Measurements from ENCODE around the gene PACS2. TPM values are rescaled to one million over a fixed set of nuclear protein-coding genes. Genes with fewer than 3 reads are reported as not detected.

The PACS2 gene
- polyA plus RNA-seq, 1 of the 3 experiments (the other 2 are of a cell fraction), result 42.7 TPM

DNA sequence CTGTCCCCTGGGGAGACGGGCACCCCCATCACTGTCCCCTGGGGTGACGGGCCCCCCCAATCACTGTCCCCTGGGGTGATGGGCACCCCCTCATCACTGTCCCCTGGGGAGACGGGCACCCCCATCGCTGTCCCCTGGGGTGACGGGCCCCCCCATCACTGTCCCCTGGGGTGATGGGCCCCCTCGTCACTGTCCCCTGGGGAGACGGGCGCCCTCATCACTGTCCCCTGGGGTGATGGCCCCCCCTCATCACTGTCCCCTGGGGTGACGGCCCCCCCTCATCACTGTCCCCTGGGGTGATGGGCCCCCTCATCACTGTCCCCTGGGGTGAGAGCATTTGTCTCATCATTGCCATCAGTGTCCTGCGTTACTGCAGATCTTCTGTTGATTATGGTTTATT lies 38.6 kb downstream of the PACS2 start:
- Histone ChIP-seq H2AFZ (ENCODE audit: low read depth) (no peak overlapping the region), H3K4me3 (ENCODE audit: low read depth in 2 of 2, low read length in 1 of 2) (no peak overlapping the region), H3K9me3 (no peaks in the 10 kb centered on the region), H3K27ac (ENCODE audit: low read depth in 2 of 2, low read length in 1 of 2) (no peak overlapping the region), H3K9ac (no peak overlapping the region), H3F3A (replicated peaks; ENCODE audit: insufficient read depth) (no peaks in the 10 kb centered on the region), H3K36me3 (replicated peaks in 1 of 2; ENCODE audit: control insufficient read depth in 1 of 2, insufficient read depth in 2 of 2, low read length in 1 of 2) (peaks cover 0 to 7% of the 10 kb centered on the region in 2 experiments), H3K9me2 (no peaks in the 10 kb centered on the region), H3K27me3 (ENCODE audit: insufficient read depth) (no peaks in the 10 kb centered on the region), H3K79me2 (ENCODE audit: insufficient read depth) (no peaks in the 10 kb centered on the region), H4K20me1 (ENCODE audit: insufficient read depth) (peaks cover 9% of the 10 kb centered on the region), H3K4me1 (ENCODE audit: control insufficient read depth in 1 of 2, insufficient read depth in 2 of 2, low read depth in 1 of 2, low read length in 1 of 2) (peaks cover 0 to 5% of the 10 kb centered on the region in 2 experiments; a peak in 1 of 4 replicates), H3K4me2 (no peak overlapping the region)
- 75% methylated on average over 8 of the region's 10 CpGs for WGBS (ENCODE audit: low lambda C conversion rate)
- ChIA-PET POLR2A (no interaction called here), CTCF (interaction anchor here (0.7 to 1.2 kb wide), 2 partner anchors 49 to 152 kb away, joined by 3 read pairs; no protein-coding TSS in a partner anchor)
- TF ChIP-seq RCOR1 (IDR thresholded peaks at IDR 0.05; ENCODE audit: low read length), result no peak
- TF ChIP-seq CHD2 (IDR thresholded peaks at IDR 0.05; ENCODE audit: low read length, partially characterized antibody), result no peak
- DNase-seq, result no peak

DNA sequence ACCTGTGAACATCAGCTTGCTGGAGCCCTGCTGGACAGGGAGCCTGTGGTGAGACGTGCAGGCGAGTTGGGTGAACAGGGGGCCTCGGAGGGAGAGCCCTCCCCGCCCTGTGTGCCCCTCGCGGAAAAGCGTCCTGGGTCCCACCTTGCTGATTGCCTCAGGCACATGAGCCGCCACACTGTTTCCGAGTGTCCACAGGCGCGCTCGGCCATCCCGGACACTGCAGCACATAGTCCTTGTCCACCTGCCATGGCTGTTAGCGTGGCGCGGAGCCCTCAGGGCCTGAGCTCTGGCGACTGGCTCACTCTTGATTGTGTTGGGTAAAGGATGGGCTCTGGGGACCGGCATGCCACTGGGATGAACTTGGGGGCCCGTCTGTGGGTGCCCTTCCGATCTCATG lies 40.0 kb downstream of the PACS2 start:
- POLR2A ChIA-PET, result no interaction called here

More for the DNA sequence above, 40.0 kb downstream of the PACS2 start:
- WGBS (ENCODE audit: low lambda C conversion rate), result 97% methylated on average over 9 of the region's 20 CpGs
- peaks cover 0 to 5% of the 10 kb centered on the region in 2 experiments; a peak in 1 of 4 replicates for H3K4me1 ChIP-seq (ENCODE audit: control insufficient read depth in 1 of 2, insufficient read depth in 2 of 2, low read depth in 1 of 2, low read length in 1 of 2)
- no peak for TF ChIP-seq REST (IDR thresholded peaks at IDR 0.05; ENCODE audit: low read depth, low read length)
- TF ChIP-seq YY1 (IDR thresholded peaks at IDR 0.05; ENCODE audit: low read depth), result no peak
- TF ChIP-seq MXI1 (IDR thresholded peaks at IDR 0.05; ENCODE audit: low read depth, low read length), result no peak
- no peak for TF ChIP-seq EP300 (IDR thresholded peaks at IDR 0.05; ENCODE audit: borderline replicate concordance in 1 of 2, low read depth in 1 of 2, low read length in 1 of 2)
- no peaks in the 10 kb centered on the region for H3F3A ChIP-seq (replicated peaks; ENCODE audit: insufficient read depth)
- no peak overlapping the region for H2AFZ ChIP-seq (ENCODE audit: low read depth)
- H3K9ac ChIP-seq, result no peak overlapping the region
- H3K9me2 ChIP-seq, result no peaks in the 10 kb centered on the region
- CTCF ChIA-PET, result interaction anchor here (0.8 to 1.6 kb wide), 3 partner anchors 11 to 151 kb away, joined by 3 to 4 read pairs (median 3); no protein-coding TSS in a partner anchor
- H3K9me3 ChIP-seq, result no peaks in the 10 kb centered on the region
- no peaks in the 10 kb centered on the region for H3K79me2 ChIP-seq (ENCODE audit: insufficient read depth)
- peaks cover 9% of the 10 kb centered on the region for H4K20me1 ChIP-seq (ENCODE audit: insufficient read depth)
- no peak overlapping the region for H3K4me3 ChIP-seq (ENCODE audit: low read depth in 2 of 2, low read length in 1 of 2)
- H3K4me2 ChIP-seq, result no peak overlapping the region
- no peak for DNase-seq
- no peaks in the 10 kb centered on the region for H3K27me3 ChIP-seq (ENCODE audit: insufficient read depth)
- H3K27ac ChIP-seq (ENCODE audit: low read depth in 2 of 2, low read length in 1 of 2), result no peak overlapping the region
- H3K36me3 ChIP-seq (replicated peaks in 1 of 2; ENCODE audit: control insufficient read depth in 1 of 2, insufficient read depth in 2 of 2, low read length in 1 of 2), result peaks cover 0 to 7% of the 10 kb centered on the region in 2 experiments

All from SK-N-SH (cell line).